CD4-positive, alpha-beta T cell treated with Interleukin-15 for 4 hours (primary cell): ENCODE results near the gene SERPINE1.
"Not testable (repeated sequence)": the region's sequence is repeated elsewhere in the genome, so short reads cannot be mapped to it uniquely, and the experiment has no call there.

Source experiments
- DNase-seq: peaks from one replicate; pipeline ENCODE4 v3.0.0-alpha.2; 2020; ENCODE audit warnings: low spot score

SERPINE1 gene

DNA sequence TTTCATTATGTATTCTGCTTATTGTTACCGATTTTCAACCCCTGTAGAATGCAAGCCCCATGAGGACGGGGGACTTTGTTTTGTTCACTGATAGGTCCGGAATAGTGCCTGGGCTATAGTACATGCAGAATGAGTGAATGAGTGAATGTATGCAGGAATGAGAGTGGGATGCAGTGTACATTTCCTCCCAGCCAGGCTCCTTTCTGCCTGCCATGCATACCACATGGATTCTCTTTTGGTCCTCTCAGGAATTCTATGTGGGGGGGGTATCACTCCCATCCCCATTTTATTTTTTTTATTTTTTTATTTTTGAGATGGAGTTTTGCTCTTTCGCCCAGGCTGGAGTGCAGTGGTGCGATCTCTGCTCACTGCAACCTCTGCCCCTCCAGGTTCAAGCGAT, 24.9 kb upstream of the SERPINE1 start:
- no peak for DNase-seq

DNA sequence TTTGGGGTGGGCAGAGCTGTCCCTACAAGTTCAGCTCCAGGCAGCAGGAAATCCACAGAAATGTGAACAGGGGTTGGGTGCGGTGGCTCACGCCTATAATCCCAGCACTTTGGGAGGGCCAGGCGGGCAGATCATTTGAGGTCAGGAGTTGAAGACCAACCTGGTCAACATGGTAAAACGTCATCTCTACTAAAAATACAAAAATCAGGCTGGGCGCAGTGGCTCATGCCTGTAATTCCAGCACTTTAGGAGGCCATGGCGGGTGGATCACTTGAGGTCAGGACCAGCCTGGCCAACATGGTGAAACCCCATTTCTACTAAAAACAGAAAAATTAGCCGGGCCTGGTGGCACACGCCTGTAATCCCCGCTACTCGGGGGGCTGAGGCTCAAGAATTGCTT, 23.2 kb upstream of the SERPINE1 start:
- not testable (repeated sequence) for DNase-seq

DNA sequence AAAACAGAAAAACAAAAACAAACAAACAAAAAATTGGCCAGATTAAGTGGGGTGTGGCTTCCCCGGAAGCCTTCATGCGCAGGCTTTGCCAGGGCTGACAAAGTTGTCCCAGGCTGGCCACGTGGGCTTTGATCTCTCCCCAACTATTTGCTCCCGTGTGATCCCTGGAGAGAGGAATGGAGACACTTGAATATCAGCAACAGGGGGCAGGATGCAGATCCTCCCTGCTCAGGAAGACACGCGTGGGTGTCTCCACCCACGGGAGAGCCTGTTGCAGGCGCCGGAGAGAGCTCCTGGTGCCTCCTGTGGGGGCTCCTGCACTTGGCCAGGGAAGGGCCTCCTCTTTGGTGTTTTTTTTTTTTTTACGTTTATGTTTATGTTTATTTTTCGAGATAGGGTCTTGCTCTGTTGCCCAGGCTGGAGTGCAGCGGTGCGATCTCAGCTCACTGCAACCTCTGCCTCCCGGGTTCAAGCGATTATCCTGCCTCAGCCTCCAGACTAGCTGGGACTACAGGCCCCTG, 22.7 kb upstream of the SERPINE1 start:
- DNase-seq: no peak

DNA sequence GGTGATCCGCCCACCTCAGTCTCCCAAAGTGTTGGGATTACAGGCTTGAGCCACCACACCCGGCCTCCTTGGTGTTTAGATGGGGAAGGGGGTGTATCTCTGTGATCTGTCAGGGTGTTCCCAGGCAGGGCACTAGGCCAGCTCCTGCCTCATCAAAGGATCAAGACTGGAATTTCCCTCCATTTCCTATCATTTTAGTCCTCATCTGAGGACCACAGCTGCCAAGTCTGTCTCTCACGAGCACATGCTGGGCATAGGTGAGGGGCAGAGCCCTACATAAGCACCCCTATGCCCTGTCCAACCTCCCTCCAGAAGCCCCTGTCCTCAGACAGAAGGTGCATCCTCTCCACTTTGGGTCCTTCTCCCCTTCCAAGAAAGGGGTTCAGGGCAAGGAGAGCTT, 22.1 kb upstream of the SERPINE1 start:
- DNase-seq: no peak

DNA sequence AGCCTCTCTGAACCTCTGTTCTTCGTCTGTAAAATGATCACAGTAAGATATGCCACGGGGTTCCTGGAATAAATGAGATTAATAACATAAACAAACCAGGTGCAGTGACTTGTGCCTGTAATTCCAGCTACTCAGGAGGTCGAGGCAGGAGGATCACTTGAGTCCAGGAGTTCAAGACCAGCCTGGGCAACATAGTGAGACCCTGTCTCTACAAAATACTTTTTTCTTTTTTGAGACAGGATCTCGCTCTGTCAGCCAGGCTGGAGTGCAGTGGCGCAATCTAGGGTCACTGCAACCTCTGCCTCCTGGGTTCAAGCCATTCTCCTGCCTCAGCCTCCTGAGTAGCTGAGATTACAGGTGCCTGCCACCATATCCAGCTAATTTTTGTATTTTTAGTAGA, 21.7 kb upstream of the SERPINE1 start:
- not testable (repeated sequence) for DNase-seq

DNA sequence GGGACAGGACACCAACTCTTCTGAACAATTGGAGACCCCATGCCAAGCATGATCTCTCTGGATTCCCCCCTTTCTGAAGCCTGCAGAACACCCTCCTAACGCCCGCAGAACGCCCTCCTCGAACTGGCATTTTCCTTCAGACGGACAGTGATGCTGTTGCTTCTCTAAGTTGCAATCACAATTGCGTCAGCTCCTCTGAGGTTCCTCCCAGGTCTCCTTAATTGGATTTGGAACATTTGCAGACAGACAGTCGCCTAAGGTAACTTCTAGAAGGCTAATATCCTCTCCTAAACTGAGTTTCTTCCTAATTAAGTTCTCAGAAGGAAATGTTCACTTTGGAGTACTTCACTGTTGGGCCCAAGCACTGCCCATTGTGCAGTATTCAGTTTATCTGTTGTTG, 20.5 kb upstream of the SERPINE1 start:
- no peak for DNase-seq

DNA sequence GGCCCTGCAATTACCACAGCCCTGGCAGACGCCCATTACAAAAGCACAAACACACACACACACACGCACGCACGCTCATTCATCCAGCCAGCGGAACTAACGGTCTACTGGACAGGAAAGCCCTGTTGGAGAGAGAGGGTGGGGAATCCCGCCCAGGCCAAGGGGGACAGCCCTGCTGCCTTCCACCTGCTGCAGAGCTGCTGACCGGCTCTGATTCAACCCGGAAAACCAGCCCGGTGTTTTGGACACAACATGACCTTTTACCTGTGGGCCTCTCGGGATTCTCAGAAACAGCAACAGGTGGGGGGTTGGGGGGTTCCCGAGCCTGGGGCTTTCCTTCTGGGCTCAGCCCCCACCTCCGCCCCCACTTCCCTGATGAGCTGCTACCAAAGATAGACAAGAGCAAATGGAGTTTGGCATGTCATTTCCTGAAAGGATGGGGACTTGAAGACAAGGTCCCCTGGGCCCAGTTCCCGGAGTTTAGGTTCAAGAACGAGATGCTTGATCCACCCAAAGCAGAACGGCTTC, 18.5 kb upstream of the SERPINE1 start:
- no peak for DNase-seq

DNA sequence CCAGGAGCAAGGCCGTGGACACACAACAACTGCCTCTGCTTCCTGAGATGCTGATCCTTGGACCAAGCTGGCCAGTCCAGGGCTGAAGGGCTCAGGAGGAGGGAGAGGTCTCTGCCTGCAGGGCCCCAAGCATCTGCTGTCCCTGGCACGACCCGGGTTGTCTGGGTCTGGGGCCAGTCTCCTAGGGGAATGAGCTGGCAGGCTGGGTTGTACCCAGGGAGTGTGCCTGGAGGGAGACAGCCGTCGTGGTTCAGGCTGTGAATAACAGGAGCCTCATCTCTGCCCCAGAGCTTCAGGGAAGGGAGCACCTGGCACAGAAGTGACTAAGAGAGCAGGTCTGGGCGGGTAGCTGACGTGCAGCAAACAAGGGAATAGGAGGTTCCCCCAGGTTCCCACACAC, 17.9 kb upstream of the SERPINE1 start:
- no peak for DNase-seq

DNA sequence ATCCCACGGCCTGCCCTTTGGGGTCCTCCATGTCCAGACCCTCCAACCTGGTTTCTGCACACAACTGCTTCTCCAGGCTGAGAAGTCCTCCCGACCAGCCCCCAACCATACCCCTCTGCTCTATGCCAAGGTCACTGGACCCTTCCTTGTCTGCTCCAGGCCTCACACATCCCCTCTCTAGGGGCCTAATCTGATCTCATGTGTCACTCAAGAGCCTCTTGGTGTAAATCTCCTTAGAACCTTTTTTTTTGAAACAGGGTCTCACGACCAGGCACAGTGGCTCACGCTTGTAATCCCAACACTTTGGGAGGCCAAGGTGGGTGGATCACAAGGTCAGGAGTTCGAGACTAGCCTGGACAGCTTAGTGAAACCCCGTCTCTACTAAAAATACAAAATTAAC, 17.5 kb upstream of the SERPINE1 start:
- DNase-seq: no peak

DNA sequence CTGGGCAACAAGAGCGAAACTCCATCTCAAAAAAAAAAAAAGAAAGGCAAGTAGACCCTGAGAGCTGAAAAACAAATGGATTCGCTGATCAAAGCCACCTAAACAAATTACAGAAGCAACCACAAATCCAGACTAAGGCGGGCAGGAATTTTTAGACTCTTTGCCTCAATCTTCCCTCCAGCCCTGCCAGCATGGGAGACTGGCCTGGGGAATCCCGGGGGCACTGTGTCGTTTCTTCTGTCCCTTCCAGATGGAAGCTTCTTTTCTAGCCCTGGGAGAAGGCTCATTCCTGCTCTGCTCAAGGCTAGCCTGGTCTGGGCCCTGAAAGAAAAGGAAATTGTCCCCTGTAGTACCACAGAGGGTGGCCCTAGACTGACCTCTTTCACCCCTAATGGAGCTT, 15.6 kb upstream of the SERPINE1 start:
- no peak for DNase-seq

DNA sequence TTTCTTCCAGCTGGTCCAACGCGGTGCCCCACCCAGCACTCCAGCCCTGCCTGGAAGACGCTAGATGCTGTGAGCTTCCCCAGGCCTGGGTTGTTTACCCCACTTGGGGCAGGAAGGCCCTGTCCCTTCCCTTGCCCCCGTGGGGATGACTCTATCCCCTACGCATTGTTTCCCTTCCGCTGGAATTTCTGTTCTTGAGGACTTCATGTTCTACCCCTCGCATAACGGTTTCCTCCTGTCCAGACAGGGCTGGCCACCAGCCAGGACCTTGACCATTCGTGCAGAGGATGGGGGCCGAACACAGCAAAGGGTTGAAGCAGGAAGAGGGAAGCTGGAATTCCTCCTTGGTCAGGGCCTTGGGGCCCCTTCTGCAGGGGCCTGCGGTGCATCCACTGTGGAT, 14.7 kb upstream of the SERPINE1 start:
- no peak for DNase-seq

DNA sequence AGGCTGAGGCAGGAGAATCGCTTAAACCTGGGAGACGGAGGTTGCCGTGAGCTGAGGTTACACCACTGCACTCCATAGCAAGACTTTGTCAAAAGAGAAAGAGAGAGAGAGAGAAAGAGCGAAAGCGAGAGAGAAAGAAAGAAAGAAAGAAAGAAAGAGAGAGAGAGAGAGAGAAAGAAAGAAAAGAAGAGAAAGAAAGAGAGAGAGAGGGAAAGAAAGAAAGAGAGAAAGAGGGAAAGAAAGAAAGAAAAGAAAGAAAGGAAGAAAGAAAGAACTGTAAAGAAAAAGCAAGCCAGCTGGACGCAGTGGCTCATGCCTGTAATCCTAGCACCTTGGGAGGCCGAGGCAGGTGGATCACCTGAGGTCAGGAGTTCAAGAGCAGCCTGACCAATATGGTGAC, 13.8 kb upstream of the SERPINE1 start:
- DNase-seq: not testable (repeated sequence)

DNA sequence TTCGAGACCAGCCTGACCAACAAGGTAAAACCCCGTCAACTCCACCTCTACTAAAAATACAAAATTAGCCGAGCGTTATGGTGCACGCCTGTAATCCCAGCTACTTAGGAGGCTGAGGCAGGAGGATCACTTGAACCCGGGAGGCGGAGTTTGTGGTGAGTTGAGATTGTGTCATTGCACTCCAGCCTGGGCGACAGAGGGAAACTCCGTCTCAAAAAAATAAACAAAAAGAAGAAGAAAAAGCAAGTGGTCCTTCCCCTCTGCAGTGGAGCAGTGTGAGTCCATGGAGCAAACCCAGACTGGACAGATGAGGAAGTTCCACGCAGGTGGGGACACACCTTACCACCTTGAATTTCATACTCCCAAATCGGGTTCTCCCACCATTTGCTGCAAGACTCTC, 13.1 kb upstream of the SERPINE1 start:
- no peak for DNase-seq

DNA sequence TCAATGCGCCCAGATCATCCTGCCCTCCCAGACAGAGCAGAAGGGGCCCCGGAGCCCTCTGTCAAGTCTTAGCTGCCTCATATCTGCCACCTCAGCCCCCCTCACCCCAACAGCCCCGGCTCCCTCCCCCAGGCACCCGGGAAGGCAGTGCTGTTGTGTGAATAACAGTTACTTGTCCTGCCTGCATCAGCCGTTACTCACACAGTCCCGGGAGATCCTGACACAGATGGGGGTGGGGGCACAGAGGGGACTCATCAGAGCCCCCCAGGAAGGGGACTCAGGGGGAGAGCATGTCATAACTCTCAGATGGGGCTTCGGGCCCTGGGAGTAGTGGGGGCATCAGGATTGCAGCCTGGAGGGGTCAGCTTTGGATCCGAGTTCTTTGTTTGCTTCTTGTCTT, 12.4 kb upstream of the SERPINE1 start:
- no peak for DNase-seq

DNA sequence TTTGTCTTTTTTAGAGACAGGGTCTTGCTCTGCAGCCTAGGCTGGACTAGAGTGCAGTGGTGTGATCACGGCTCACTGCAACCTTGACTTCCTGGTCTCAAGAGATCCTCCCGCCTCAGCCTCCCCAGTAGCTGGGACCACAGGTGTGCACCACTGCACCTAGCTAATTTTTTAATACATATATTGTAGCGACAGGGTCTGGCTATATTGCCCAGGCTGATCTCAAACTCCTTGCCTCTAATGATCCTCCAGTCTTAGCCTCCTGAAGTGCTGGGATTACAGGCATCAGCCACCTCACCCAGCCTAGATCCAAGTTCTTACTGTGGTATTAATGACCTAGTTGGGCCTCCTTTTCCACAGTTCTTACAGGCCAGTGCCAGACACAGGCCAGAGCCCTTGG, 11.7 kb upstream of the SERPINE1 start:
- no peak for DNase-seq

DNA sequence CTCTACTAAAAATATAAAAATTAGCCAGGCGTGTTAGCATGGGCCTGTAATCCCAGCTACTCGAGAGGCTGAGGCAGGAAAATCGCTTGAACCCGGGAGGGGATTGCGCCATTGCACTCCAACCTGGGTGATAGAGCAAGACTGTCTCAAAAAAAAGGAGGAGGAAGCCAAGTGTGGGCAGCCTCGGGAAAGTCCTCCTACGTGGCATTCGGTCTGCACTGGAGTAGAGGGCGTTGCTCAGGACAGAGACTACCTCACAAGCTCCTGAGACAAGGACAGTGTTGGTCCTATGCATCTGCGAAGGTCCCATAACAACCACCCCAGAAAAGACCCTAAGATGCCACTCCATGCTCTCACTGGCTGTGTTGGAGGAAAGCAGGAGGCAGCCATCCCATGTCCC, 10.0 kb upstream of the SERPINE1 start:
- no peak for DNase-seq

DNA sequence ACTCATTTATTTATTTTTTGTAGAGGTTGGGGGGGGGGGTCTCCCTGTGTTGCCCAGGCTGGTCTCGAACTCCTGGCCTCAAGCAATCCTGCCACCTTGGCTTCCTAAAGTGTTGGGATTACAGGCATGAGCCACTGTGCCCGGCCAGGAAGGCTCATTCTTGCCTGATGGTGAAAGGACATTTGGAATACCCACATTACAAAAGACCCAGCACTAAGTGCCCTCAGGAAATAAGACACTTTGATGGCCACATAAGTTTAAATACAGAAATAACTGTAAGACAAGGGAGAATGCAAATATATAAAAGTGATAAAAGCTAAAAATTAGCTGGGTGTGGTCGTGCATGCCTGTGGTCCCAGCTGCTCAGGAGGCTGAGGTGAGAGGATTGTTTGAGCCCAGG, 8.0 kb upstream of the SERPINE1 start:
- no peak for DNase-seq

DNA sequence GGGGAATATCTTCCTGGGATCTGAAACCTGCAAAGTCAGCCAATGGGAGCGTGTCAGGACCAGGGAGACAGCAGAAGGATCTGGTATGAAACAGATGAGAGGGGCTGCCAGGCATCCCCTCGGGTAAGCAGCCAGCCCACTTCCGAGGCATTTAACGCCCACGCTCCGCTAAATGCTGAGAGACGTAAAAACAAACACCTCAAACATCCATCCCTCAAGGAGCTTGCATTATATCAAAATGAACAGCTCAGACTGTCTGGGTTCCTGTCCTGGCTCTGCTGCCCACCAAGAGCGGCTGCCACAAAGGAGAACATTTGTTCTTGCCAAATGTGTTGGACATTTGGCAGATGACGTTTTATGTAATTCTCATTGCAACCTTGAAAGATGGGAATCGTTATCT, 7.0 kb upstream of the SERPINE1 start:
- no peak for DNase-seq

DNA sequence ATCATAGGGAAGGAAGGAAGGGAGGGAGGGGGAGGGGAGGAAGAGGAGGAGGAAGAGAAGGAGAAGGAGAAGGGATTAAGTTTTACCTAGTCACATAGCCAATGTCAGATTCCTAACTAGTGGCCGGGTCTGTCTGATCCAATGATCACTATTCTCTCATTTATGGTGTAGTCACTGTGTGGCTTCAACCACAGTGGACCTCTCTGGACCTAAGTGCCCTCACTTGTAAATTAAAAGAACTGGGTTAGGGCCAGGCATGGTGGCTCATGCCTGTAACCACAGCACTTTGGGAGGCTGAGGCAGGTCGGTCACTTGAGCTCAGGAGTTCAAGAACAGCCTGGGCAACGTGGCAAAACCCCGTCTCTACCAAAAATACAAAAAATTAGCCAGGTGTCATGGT, 6.6 kb upstream of the SERPINE1 start:
- DNase-seq: no peak

DNA sequence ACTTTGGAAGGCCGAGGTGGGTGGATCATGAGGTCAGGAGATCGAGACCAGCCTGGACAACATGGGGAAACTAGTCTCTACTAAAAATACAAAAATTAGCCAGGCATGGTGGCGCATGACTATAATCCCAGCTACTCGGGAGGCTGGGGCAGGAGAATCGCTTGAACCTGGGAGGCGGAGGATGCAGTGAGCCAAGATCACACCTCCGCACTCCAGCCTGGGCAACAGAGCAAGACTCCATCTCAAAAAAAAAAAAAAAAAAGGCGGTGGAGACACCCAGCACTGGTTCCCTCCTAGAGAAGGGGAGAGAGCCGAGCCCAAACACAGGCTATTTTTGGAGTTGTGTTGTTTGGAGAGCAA, 5.3 kb upstream of the SERPINE1 start:
- not testable (repeated sequence) for DNase-seq

DNA sequence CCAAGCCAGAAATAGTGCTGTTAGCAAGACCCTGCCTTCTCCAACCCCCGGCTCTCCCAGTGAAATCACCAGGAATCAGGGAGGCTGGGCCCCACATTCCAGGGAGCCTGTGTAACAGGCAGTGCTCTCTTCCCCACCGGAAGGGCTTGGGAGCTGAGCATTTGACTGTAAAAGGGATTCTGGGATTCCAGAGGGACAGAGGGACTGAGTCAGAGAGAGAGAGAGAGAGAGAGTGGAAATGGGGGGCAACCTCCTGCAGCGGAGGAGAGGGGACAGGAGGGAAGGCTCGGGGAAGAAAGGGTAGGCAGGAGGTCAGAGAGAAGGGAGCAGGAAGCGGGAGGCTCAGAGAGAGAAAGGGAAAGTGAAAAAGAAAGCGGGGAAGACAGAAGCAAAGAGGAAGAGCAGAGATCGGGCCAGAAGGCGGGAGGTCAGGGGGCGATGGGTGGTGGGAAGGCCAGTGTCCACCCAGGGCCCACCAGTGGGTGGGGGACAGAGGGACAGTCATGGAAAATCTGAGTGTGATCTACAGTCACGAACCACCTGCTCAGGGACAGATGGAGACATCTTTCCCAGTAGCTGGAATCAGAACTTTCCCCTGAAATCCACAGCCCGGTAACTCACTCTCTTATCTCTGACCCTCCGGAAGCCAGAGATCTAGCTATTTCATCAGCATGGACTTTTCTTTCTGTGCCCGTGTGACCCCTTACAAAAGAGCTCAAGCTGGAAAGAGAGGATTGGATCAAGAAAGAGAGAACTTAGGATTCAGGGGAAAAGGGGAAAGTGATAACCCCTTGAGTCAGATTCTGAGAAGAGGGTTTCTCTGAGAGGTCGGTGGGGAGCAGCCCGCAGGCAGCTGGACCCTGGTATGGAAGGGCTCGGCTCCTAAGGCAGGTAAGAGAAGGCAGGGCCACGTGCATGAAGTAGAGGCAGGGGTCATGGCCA, 4.6 kb upstream of the SERPINE1 start:
- DNase-seq: no peak

DNA sequence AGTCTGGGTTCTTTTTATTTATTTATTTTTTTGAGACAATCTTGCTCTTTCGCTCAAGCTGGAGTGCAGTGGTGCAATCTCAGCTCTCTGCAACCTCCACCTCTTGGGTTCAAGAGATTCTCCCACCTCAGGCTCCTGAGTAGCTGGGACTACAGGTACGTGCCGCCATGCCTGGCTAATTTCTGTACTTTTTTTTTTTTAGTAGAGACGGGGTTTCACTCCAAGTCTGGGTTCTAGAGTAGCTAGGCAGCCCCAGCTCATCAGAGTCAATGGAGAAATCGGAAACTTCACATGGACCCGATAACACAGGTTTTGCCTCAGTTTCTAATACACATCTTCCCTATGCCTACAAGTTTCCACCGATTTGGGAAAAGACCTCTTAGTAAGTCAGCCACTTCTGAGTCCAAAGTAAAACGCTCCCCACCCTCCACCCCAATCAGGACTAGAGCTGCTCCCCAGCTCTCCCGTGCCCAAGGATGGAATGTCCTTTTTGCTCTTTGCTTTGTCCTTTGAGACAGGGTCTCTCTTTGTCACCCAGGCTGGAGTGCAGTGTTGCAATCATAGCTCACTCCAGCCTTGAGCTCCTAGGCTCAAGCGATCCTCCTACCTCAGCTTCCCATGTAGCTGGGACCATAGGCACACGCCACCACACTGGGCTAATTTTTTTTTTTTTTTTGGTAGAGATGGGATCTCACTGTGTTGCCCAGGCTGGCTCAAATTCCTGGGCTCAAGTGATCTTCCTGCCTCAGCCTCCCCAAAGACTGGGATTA, 3.8 kb upstream of the SERPINE1 start:
- no peak for DNase-seq

DNA sequence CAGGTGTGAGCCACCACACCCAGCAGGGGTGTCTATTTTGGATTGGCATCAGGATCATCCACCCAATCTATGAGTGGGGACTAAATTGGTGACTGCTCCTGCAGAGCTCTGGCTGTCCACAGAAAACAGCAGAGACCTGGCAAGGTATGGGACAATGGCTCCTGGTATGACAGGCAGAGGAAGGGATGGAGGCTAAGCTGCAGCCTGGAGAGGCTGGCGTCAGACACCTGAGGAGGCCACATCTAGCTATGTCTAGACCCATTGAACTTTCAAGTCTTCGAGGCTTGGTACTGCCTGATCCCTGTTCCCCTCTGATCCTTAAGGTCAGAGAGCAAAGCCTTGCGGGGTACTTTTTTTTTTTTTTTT, 3.2 kb upstream of the SERPINE1 start:
- DNase-seq: no peak
